ENCODE measurements around the gene ACTR3C.
"Not testable (repeated sequence)": the region's sequence is repeated elsewhere in the genome, so short reads cannot be mapped to it uniquely, and the experiment has no call there.

ACTR3C gene

GRCh38 chr7:150334108-150334507 is 10.8 kb upstream of the ACTR3C start:
- no peak for DNase-seq

- no peak for DNase-seq
These were observed 10.3 kb upstream of the ACTR3C start for GRCh38 chr7:150333659-150334058.

GRCh38 chr7:150332852-150333635 is 9.7 kb upstream of the ACTR3C start:
- no peak for DNase-seq

GRCh38 chr7:150330211-150330885 is 7.0 kb upstream of the ACTR3C start:
- DNase-seq, result no peak

- no peak for DNase-seq
These were observed 6.2 kb upstream of the ACTR3C start for GRCh38 chr7:150329331-150330120.

GRCh38 chr7:150327308-150327707 is 4.0 kb upstream of the ACTR3C start:
- DNase-seq, result no peak

GRCh38 chr7:150326657-150327268 is 3.4 kb upstream of the ACTR3C start:
- DNase-seq, result no peak

- DNase-seq, result no peak
These were observed 2.6 kb upstream of the ACTR3C start for GRCh38 chr7:150325901-150326300.

- no peak for DNase-seq
These were observed 1.8 kb upstream of the ACTR3C start for GRCh38 chr7:150325110-150325611.

GRCh38 chr7:150324373-150324961 is 1.1 kb upstream of the ACTR3C start:
- no peak for DNase-seq

GRCh38 chr7:150323682-150324372 is 482 bp upstream of the ACTR3C start:
- peak; percentile 12 for DNase-seq

- DNase-seq, result no peak
These were observed 1.1 kb downstream of the ACTR3C start for GRCh38 chr7:150322114-150322832.

GRCh38 chr7:150321788-150322113 is 1.6 kb downstream of the ACTR3C start:
- DNase-seq, result no peak

GRCh38 chr7:150317748-150318444 is 5.4 kb downstream of the ACTR3C start:
- DNase-seq, result no peak

GRCh38 chr7:150316987-150317386 is 6.4 kb downstream of the ACTR3C start:
- not testable (repeated sequence) for DNase-seq

GRCh38 chr7:150314639-150315239 is 8.6 kb downstream of the ACTR3C start:
- no peak for DNase-seq

GRCh38 chr7:150313870-150314269 is 9.5 kb downstream of the ACTR3C start:
- DNase-seq, result no peak

GRCh38 chr7:150313367-150313809 is 10.0 kb downstream of the ACTR3C start:
- no peak for DNase-seq

GRCh38 chr7:150312649-150313366 is 10.5 kb downstream of the ACTR3C start:
- DNase-seq, result not testable (repeated sequence)
